Panc1 (cell line): ENCODE measurements around the gene LINGO1. TPM values are rescaled to one million over a fixed set of nuclear protein-coding genes. Genes with fewer than 3 reads are reported as not detected.

Experiments
- ATAC-seq: fragments of 200-7000 bp; cut with Tn5 transposase; 2 replicates; pipeline ENCODE4 v1.9.1; 2020; ENCODE audit warnings: mild to moderate bottlenecking, moderate library complexity
- BruUV-seq: library from RNA; stranded (reverse); fragments of 400-500 nt; replicated peaks from 2 replicates; lab custom pipeline; 2021; lab: Mats Ljungman, UMichigan
- CTCF ChIA-PET: fragments of 300-600 bp; sonication (Branson Sonifier 250); formaldehyde crosslinking; loops from one replicate; lab custom pipeline; 2022; ENCODE audit warnings: antibody characterized with exemption; lab: Charles Lee
- POLR2A ChIA-PET: fragments of 300-600 bp; sonication (Branson Sonifier 250); formaldehyde crosslinking; loops from one replicate; lab custom pipeline; 2022; ENCODE audit warnings: antibody characterized with exemption; lab: Charles Lee
- DNase-seq: peaks from one replicate; pipeline ENCODE4 v3.0.0-alpha.2; 2010; ENCODE audit warnings: low read depth, low spot score
- H3K27ac ChIP-seq: 2 replicates; pipeline ENCODE4 v1.5.1; 2011; ENCODE audit warnings: mild to moderate bottlenecking, low read length, inconsistent platforms
- H3K27me3 ChIP-seq: fragments of 200-500 bp; sonication (Bioruptor generic); 2 replicates; pipeline ENCODE4 v1.6.0; 2014; ENCODE audit warnings: low read length, inconsistent platforms; ENCODE audit not compliant: control insufficient read depth, insufficient read depth
- H3K36me3 ChIP-seq: fragments of 200-500 bp; sonication (Bioruptor generic); 2 replicates; pipeline ENCODE4 v1.5.1; 2014; ENCODE audit warnings: inconsistent platforms, mild to moderate bottlenecking, low read length, moderate library complexity; ENCODE audit not compliant: control insufficient read depth, insufficient read depth
- H3K4me1 ChIP-seq: 2 replicates; pipeline ENCODE4 v1.5.1; 2011; ENCODE audit warnings: inconsistent platforms, mild to moderate bottlenecking, low read length, moderate library complexity; ENCODE audit not compliant: control insufficient read depth, insufficient read depth
- H3K4me3 ChIP-seq, 2 experiments: 2 replicates each; pipeline ENCODE4 v1.5.1; 2011 to 2012; ENCODE audit warnings: low read depth in 2 of 2, low read length in 2 of 2, mild to moderate bottlenecking in 2 of 2, inconsistent platforms in 1 of 2, moderate library complexity in 1 of 2
- H3K9me3 ChIP-seq: fragments of 200-500 bp; sonication (Bioruptor generic); 2 replicates; pipeline ENCODE4 v1.5.1; 2014; ENCODE audit warnings: low read depth, mild to moderate bottlenecking, inconsistent platforms, low read length, moderate library complexity; ENCODE audit not compliant: control insufficient read depth, insufficient read depth
- CTCF ChIP-seq: fragments of 450-650 bp; IDR thresholded peaks from 2 replicates; pipeline ENCODE4 v1.5.1; 2017; ENCODE audit warnings: mild to moderate bottlenecking
- POLR2AphosphoS5 ChIP-seq: IDR thresholded peaks from 2 replicates; pipeline ENCODE4 v1.6.1; 2012; ENCODE audit warnings: mild to moderate bottlenecking, low read depth, low read length, moderate library complexity
- REST ChIP-seq, 2 experiments: IDR thresholded peaks; 2 replicates each; pipeline ENCODE4 v1.6.1; 2011 to 2012; ENCODE audit warnings: low read depth in 2 of 2, control low read depth in 1 of 2, low read length in 1 of 2, mild to moderate bottlenecking in 1 of 2, moderate library complexity in 1 of 2; ENCODE audit not compliant: insufficient read depth in 1 of 2
- SIN3A ChIP-seq: IDR thresholded peaks from 2 replicates; pipeline ENCODE4 v1.6.1; 2012; ENCODE audit warnings: low read depth, mild to moderate bottlenecking, low read length, moderate library complexity, borderline replicate concordance; ENCODE audit not compliant: insufficient read depth
- TCF7L2 ChIP-seq: IDR thresholded peaks from 2 replicates; pipeline ENCODE4 v1.6.1; 2011; ENCODE audit warnings: mild to moderate bottlenecking, low read depth, low read length, inconsistent platforms
- in situ Hi-C: cut with HindIII; loops from 2 replicates; pipeline ENCODE4 v1.10.0; 2016; ENCODE audit warnings: low sequenced_read_pairs, low pct_unique_long_range_greater_than_20kb
- intact Hi-C: fragments of 100-400 bp; cut with micrococcal nuclease; formaldehyde crosslinking; loops from one replicate; pipeline ENCODE4 v1.10.0; 2022; ENCODE audit not compliant: unreplicated experiment
- total RNA-seq: library from RNA; stranded (reverse); gene quantifications from one replicate; pipeline ENCODE4 v1.2.1, GENCODE V29; 2021; ENCODE audit not compliant: unreplicated experiment

LINGO1 gene
- total RNA-seq, 1 experiment from 2014 or later, result 18.2 TPM

DNA sequence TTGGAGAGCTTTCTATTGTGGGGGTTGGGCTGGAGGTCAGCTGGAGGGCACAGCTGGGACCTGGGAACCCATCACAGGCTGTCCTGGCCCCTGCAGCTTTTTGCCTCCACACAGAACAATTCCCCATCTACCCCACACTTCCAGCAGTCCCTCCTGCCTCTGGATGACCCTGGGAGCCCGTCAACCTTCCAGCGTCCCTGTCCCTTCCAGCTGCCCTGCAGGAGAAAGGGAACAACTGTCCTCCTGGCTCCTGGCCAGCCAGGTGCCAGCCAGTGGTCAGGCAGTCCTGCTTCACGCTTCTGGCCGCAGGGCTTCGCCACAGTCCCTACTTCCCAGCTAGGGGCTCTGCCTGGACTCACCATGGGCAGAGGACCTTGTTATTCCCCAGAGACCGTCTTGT, 27.2 kb downstream of the LINGO1 start:
- ChIA-PET CTCF (no interaction called here), POLR2A (no interaction called here)
- ATAC-seq (no peak), DNase-seq (no peak)
- H3K36me3 ChIP-seq, result no peaks in the 10 kb centered on the region
- no peak for TF ChIP-seq POLR2AphosphoS5
- TF ChIP-seq SIN3A, result no peak
- H3K4me3 ChIP-seq, result no peak overlapping the region
- intact Hi-C loops, result no loop called here
- peaks cover 29% of the 10 kb centered on the region; the same call in 1 of the 2 replicates for H3K4me1 ChIP-seq
- no peaks in the 10 kb centered on the region for H3K9me3 ChIP-seq
- H3K27ac ChIP-seq, result peak overlapping the region; percentile 44; the same call in 1 of the 2 replicates
- no peaks in the 10 kb centered on the region for H3K27me3 ChIP-seq
- in situ Hi-C loops, result no loop called here
- no TSS peak for BruUV-seq

DNA sequence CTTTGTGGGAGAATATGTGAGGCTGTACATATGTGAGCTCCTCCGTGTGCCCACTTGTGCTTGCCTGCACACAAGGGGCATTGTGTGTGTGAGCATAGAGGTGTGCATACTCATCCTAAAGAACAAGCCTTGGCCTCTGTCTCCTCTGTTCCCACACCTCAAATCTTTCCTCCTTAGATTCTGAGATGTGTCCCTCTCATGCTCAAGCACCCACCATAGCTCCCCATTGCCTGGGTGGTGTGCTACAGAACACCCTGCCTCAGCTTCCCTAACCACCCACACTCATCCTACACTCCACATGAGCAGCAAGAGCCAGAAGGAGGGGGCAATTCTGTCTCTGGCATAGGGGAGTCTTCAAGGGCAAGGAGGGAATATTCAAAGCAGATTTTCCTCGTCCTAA, 27.7 kb downstream of the LINGO1 start:
- ChIA-PET CTCF (interaction anchor here (0.6 kb wide), 1 partner anchor 13 kb away, joined by 4 read pairs; no protein-coding TSS in a partner anchor), POLR2A (no interaction called here)
- Histone ChIP-seq H3K27ac (no peak overlapping the region), H3K4me1 (peaks cover 27% of the 10 kb centered on the region; the same call in 1 of the 2 replicates), H3K4me3 (no peak overlapping the region), H3K9me3 (no peaks in the 10 kb centered on the region), H3K27me3 (no peaks in the 10 kb centered on the region), H3K36me3 (no peaks in the 10 kb centered on the region)
- no TSS peak for BruUV-seq
- no peak for TF ChIP-seq SIN3A
- TF ChIP-seq REST (IDR thresholded peaks at IDR 0.05; ENCODE audit: insufficient read depth in 1 of 2, low read depth in 2 of 2, low read length in 1 of 2), result no peak
- TF ChIP-seq CTCF, result no peak
- TF ChIP-seq TCF7L2, result no peak
- no peak for TF ChIP-seq POLR2AphosphoS5
- intact Hi-C loops (no loop called here), in situ Hi-C loops (no loop called here)
- DNase-seq (no peak), ATAC-seq (no peak)

- Histone ChIP-seq H3K4me1 (peaks cover 26% of the 10 kb centered on the region; the same call in 1 of the 2 replicates), H3K27ac (no peak overlapping the region), H3K4me3 (no peak overlapping the region), H3K36me3 (no peaks in the 10 kb centered on the region), H3K27me3 (no peaks in the 10 kb centered on the region), H3K9me3 (no peaks in the 10 kb centered on the region)
- ATAC-seq (no peak), DNase-seq (no peak)
- POLR2A ChIA-PET, result no interaction called here
- intact Hi-C loops, result no loop called here
- TF ChIP-seq POLR2AphosphoS5, result no peak
- no peak for TF ChIP-seq SIN3A
- no peak for TF ChIP-seq TCF7L2
- TF ChIP-seq CTCF, result no peak
- no peak for TF ChIP-seq REST (IDR thresholded peaks at IDR 0.05; ENCODE audit: insufficient read depth in 1 of 2, low read depth in 2 of 2, low read length in 1 of 2)
- in situ Hi-C loops, result no loop called here
- BruUV-seq, result no TSS peak
- CTCF ChIA-PET, result interaction anchor here (1.0 to 1.1 kb wide), 2 partner anchors 14 to 31 kb away, joined by 3 to 6 read pairs; no protein-coding TSS in a partner anchor
These were observed 28.9 kb downstream of the LINGO1 start for GRCh38 chr15:77603611-77604336.
